ENCODE results near the gene ITGB4.

- TF ChIP-seq, protein P1, sequence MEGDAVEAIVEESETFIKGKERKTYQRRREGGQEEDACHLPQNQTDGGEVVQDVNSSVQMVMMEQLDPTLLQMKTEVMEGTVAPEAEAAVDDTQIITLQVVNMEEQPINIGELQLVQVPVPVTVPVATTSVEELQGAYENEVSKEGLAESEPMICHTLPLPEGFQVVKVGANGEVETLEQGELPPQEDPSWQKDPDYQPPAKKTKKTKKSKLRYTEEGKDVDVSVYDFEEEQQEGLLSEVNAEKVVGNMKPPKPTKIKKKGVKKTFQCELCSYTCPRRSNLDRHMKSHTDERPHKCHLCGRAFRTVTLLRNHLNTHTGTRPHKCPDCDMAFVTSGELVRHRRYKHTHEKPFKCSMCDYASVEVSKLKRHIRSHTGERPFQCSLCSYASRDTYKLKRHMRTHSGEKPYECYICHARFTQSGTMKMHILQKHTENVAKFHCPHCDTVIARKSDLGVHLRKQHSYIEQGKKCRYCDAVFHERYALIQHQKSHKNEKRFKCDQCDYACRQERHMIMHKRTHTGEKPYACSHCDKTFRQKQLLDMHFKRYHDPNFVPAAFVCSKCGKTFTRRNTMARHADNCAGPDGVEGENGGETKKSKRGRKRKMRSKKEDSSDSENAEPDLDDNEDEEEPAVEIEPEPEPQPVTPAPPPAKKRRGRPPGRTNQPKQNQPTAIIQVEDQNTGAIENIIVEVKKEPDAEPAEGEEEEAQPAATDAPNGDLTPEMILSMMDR (IDR thresholded peaks at IDR 0.05): no peak
- TF ChIP-seq POLR2A (IDR thresholded peaks at IDR 0.05) (no peak), EP300 (IDR thresholded peaks at IDR 0.05) (no peak)
Observed at GRCh38 chr17:75719732-75720131, 1.5 kb upstream of the ITGB4 start.

All from ovary (tissue), 3 donors.